Activated naive CD4-positive, alpha-beta T cell treated with Interleukin-2 at 50 U/mL for 16 hours (primary cell): ENCODE results near the gene ARPIN.
"Not testable (repeated sequence)": the region's sequence is repeated elsewhere in the genome, so short reads cannot be mapped to it uniquely, and the experiment has no call there.

Experiments
- DNase-seq: peaks from one replicate; pipeline ENCODE4 v3.0.0-alpha.2; 2020

The ARPIN gene

GRCh38 chr15:89909611-89910010 lies 3.1 kb downstream of the ARPIN start:
- no peak for DNase-seq

DNA sequence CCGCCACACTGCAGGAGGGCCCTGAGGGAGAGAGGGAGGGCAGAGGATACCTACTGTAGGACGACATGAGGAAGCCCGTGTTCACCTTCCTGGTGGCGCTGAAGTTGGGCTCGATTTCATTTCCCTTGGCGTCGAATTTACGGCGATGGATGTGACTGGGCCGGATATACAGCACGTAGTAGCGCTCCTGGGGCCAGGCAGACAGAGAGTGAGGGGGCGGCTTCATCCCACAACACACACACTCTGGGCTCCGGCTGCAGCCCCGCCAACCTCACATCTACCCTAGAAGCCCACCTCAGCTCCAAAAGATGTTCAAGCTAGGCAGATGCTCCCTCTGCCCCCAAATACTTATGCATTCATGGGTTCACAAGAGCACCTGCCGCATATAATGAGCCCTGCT lies 4.5 kb downstream of the ARPIN start:
- no peak for DNase-seq

GRCh38 chr15:89907289-89907688 lies 5.5 kb downstream of the ARPIN start:
- DNase-seq: no peak

GRCh38 chr15:89905846-89906378 lies 6.8 kb downstream of the ARPIN start:
- no peak for DNase-seq

- DNase-seq: no peak
Measured at GRCh38 chr15:89904519-89904918, 8.2 kb downstream of the ARPIN start.

DNA sequence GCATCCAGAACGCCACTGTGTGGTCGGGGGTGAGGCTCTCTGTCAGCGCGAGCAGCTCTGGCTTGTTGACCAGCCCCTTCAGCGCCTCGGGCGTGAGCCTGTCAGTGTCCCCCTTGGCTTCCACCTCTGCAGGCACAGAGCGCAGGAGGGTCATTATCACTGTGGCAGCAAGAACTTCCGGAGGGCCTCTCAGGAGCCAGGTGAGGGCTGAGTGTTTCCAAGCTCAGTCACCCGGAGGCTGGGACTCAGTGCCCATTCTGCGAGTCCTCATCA lies 9.0 kb downstream of the ARPIN start:
- no peak for DNase-seq

DNA sequence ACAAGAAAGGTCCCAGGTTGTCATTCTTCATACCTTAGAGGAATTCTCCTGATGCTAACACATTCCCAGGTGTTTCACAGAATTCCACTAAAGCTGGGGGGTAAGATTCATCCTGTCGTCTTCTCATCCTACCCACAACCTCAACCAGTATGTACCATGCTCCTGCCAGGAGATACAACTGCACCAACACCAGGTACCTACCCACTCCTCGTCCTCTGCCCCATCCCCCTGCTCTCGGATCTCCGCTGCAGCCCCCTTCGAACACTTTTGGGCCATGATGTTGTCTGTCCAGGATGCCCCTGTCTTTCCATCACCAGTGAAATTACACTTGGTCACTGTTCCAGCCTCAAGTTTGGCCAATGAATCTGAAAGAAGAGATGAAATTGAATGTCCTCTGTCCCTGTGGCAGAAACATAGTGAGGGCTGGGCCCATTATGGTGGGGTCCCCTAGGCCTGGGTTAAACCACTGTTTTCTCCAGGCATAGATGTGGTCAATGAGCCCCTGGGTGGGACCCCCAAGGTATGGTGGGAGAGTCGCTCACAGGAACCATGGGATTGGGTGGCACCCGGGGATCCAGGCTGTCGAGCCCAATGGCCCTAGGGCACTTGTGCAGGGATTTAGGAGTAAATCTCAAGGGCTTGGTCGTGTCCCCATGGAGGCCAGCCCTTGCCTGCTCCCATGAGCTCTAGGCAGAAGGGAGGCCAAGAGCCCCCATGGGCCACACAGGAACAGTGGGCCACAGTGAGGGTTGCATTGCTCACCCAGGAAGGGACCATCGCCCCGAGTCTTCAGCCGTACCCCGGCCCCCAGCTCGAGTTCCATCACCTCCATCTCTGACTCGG lies 9.5 kb downstream of the ARPIN start:
- DNase-seq: no peak

- DNase-seq: no peak
Measured at GRCh38 chr15:89900849-89901248, 11.9 kb downstream of the ARPIN start.

DNA sequence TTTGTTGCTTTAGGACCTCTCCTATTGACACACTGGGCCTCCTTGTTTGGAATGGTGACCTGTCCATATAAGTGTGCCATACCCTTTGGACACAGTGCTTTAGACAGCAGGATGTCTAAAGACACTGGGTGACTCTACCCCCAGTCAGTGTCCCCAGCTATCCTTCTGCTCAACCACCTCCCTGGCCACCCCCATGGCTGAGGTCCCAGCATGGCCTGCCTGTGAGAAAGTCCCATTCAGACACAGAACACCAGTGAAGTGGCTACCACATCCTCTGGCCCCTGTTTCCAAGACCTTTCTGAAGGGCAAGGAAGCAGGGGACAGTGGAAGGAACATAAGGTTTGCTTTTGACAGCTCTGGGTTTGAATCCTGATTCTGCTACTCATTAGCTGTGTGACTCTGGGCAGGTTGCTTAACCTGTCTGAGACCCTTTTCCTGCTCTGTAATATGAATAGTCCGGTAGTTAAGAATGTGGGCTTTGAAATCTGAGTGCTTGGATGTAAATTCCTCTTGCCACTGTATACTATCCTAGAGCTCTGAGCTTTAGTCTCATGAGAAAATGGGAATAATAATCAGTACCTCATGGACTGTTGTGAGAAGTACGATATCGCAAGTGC lies 12.7 kb downstream of the ARPIN start:
- DNase-seq: no peak

- no peak for DNase-seq
Measured at GRCh38 chr15:89899295-89899945, 13.3 kb downstream of the ARPIN start.

- peak; percentile 38 for DNase-seq
Measured at GRCh38 chr15:89898614-89899294, 14.0 kb downstream of the ARPIN start.

- no peak for DNase-seq
Measured at GRCh38 chr15:89898146-89898545, 14.6 kb downstream of the ARPIN start.

DNA sequence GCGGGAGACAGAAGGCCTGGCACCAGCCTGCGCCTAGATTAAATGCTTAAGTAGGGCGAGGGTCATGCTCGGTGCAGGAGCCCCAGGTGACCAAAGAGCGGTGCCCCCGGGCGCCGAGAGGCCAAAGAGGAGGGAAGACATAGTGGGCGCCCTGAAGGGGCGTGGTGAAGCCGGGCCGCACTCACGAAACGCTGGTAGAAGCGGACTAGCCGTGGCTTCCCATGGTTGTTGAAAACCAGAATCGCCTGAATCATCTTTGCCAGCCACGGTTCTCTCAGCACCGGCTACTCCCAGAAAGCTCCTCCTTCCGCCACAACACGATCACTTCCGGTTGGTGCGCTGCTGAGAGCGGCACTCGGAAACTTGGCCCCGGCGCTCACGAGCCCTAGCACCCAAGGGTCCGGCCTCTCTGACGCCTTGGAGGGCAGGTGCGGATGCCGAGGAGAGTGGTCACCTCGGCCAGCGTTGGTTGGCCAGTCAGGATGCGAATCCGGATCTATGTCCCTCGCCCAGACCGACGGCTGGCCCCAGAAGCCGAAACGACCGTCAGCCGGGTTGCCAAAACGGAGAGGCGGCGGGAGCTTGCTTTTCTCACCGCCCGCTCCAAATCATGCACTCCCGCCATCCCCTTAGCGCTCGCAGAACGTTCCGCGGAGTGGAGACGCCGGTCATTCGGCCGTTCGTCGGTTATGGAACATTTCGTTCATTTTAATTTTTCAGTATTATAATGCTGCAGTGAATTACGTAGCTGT lies 18.9 kb downstream of the ARPIN start, which contains the start of gene AP3S2:
TSS of gene AP3S2 (minus strand) at position 299 of the 752 bp plus-strand sequence. CDS start at position 254, 45 bp downstream.
- DNase-seq: peak; percentile 91

DNA sequence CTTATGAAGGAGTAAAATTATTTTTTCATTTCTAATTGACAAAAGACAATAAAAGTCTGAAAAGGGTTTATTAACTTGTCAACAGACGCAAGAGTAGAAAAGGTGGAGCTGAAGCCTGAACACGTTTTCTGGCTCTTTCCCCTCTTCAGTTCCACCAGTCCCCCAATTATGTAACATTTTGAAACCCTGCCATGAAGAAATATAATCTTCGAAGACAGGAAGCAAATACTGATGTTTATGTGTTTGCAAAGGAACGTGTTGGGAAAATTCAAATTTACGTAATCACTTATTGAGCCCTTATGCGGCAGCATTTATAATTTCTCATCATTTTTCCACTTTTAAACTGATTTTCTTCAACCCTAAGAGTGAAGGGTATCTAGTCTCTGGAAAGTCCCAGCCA lies 19.7 kb downstream of the ARPIN start:
- DNase-seq: no peak

GRCh38 chr15:89888214-89888804 lies 24.4 kb downstream of the ARPIN start:
- no peak for DNase-seq

GRCh38 chr15:89885611-89886010 lies 27.1 kb downstream of the ARPIN start:
- DNase-seq: no peak

DNA sequence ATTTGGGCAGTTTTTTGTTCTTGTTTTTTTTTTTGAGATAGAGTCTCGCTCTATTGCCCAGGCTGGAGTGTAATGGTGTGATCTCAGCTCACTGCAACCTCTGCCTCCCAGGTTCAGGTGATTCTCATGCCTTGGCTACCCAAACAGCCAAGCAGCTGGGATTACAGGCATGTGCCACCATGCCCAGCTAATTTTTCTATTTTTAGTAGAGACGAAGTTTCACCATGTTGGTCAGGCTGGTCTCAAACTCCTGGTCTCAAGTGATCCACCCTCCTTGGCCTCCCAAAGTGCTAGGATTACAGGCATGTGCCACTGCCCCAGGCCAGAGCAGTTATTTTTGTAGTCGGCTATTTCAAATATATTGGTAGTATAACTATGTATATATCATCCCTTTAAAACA lies 27.6 kb downstream of the ARPIN start:
- not testable (repeated sequence) for DNase-seq

- DNase-seq: no peak
Measured at GRCh38 chr15:89883518-89883917, 29.2 kb downstream of the ARPIN start.

- DNase-seq: no peak
Measured at GRCh38 chr15:89880727-89881126, 32.0 kb downstream of the ARPIN start.

DNA sequence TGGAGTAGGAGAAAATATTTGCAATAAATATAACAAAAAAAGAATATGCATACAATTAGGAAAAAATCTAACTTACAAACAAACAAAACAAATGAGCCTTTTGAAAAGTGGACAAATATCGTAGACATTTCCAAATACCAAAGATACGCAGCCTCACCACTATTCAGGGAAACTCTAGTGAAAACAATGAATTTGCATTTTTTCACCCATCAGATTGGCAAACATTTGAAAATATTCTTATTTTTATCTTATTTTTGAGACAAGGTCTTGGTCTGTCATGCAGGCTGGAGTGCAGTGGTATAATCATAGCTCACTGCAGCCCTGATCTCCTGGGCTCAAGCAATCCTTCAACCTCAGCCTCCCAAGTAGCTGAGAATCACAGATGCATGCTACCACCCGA lies 34.4 kb downstream of the ARPIN start:
- DNase-seq: no peak

- no peak for DNase-seq
Measured at GRCh38 chr15:89877083-89877425, 35.7 kb downstream of the ARPIN start.

- DNase-seq: no peak
Measured at GRCh38 chr15:89876396-89877082, 36.2 kb downstream of the ARPIN start.
